Measurements from ENCODE around the gene NPC1. TPM values are rescaled to one million over a fixed set of nuclear protein-coding genes. Genes with fewer than 3 reads are reported as not detected.
A peak's percentile ranks its signal among the peaks of the same experiment; 100 is the strongest.

The NPC1 gene
- total RNA-seq, 1 donor from 2014 or later: 143 TPM

DNA sequence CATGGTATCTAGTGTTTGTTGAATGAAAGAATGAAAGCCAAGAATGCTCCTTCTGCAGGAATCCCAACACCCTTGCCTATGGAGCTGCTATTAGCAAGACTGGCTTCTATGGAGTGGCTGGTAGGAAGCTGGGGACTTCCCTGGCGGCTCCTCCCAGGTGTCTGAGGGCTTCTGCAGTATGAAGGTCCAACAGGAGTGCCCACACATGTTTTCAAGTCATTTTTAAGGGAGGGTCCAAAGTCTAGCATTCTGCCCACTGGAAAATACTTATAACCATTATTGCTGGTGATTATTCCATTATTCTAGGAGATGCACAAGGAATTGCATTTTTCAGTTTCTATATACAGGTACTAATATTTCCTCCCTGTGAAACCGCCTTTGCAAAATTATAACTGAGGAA lies 21.9 kb upstream of the NPC1 start:
- TF ChIP-seq, protein P1, sequence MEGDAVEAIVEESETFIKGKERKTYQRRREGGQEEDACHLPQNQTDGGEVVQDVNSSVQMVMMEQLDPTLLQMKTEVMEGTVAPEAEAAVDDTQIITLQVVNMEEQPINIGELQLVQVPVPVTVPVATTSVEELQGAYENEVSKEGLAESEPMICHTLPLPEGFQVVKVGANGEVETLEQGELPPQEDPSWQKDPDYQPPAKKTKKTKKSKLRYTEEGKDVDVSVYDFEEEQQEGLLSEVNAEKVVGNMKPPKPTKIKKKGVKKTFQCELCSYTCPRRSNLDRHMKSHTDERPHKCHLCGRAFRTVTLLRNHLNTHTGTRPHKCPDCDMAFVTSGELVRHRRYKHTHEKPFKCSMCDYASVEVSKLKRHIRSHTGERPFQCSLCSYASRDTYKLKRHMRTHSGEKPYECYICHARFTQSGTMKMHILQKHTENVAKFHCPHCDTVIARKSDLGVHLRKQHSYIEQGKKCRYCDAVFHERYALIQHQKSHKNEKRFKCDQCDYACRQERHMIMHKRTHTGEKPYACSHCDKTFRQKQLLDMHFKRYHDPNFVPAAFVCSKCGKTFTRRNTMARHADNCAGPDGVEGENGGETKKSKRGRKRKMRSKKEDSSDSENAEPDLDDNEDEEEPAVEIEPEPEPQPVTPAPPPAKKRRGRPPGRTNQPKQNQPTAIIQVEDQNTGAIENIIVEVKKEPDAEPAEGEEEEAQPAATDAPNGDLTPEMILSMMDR (IDR thresholded peaks at IDR 0.05): no peak
- ATAC-seq (no peak), DNase-seq (no peak)
- no peaks in the 10 kb centered on the region for H3K27me3 ChIP-seq
- no peaks in the 10 kb centered on the region for H3K36me3 ChIP-seq
- no peak overlapping the region for H3K4me3 ChIP-seq
- peaks cover 4% of the 10 kb centered on the region for H3K4me1 ChIP-seq
- intact Hi-C loops (cut with DNase I): no loop called here
- H3K9me3 ChIP-seq: no peaks in the 10 kb centered on the region
- H3K27ac ChIP-seq: no peak overlapping the region

DNA sequence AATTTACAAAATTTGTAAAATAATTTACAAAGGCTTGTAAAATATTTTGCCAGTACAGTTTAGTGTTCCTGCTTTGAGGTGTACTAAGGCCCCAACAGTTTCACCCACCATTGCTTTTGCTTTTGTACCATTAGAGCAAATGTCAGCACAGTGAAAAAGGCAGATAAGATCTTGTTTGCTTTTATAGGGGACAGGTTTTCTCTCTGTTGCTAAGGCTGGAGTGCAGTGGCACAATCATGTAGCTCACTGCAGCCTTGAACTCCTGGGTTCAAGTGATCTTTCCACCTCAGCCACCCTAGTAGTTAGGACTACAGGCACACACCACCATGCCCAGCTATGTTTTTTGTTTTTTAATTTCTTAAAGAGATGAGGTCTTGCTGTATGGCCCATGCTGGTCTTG lies 19.6 kb upstream of the NPC1 start:
- H3K4me1 ChIP-seq: no peaks in the 10 kb centered on the region
- H3K9me3 ChIP-seq: no peaks in the 10 kb centered on the region
- H3K36me3 ChIP-seq: no peaks in the 10 kb centered on the region
- no peaks in the 10 kb centered on the region for H3K27me3 ChIP-seq
- H3K27ac ChIP-seq: no peak overlapping the region
- TF ChIP-seq, protein P1 (IDR thresholded peaks at IDR 0.05): no peak
- H3K4me3 ChIP-seq: no peak overlapping the region
- DNase-seq: no peak
- intact Hi-C loops (cut with DNase I): no loop called here
- no peak for ATAC-seq

DNA sequence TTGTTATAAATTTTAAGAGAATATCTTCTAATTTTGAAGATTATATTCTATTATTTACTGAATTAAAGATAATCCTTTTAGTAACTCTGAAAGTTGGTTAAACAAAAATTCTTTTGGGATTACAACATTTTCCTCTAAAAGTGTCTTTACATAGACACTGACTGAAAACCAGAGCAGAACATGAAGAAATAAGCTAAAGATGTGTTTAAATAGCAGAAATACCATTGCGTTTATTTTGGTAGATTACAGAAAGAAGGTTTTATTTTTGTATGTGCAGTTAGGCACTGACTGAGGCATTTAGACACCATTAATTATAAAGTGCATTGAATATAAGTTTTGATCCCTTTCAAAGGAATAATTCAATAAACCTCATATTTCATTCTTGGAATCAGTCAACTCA lies 13.5 kb upstream of the NPC1 start:
- intact Hi-C loops (cut with DNase I): no loop called here
- H3K4me3 ChIP-seq: no peak overlapping the region
- no peak for DNase-seq

DNA sequence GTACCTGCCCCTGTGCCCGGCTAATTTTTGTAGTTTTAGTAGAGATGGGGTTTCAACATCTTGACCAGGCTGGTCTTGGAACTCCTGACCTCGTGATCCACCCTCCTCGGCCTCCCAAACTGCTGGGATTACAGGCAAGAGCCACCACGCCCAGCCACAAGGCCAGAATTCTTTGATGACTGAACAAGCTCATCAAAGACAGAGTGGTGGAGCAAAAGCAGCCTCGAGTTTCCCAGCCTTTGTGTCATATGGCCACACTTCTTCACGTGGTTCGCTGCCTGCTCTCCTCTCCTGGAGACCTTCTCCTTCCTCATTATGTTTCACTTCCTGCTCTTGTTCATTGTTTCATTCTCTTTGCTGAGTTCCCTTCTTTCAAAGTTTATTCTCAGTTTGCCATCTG lies 9.9 kb upstream of the NPC1 start:
- intact Hi-C loops (cut with DNase I): no loop called here
- no peak overlapping the region for H3K4me3 ChIP-seq
- no peaks in the 10 kb centered on the region for H3K9me3 ChIP-seq
- peak; percentile 91 for ATAC-seq
- H3K27me3 ChIP-seq: no peaks in the 10 kb centered on the region
- H3K27ac ChIP-seq: no peak overlapping the region
- no peaks in the 10 kb centered on the region for H3K36me3 ChIP-seq
- no peaks in the 10 kb centered on the region for H3K4me1 ChIP-seq
- TF ChIP-seq, protein P1 (IDR thresholded peaks at IDR 0.05): no peak
- peak; percentile 74 for DNase-seq

More for the DNA sequence above, 13.5 kb upstream of the NPC1 start:
- Histone ChIP-seq H3K27me3 (no peaks in the 10 kb centered on the region), H3K9me3 (no peaks in the 10 kb centered on the region), H3K36me3 (no peaks in the 10 kb centered on the region), H3K4me1 (no peaks in the 10 kb centered on the region), H3K27ac (no peak overlapping the region)
- no peak for ATAC-seq
- TF ChIP-seq, protein P1 (IDR thresholded peaks at IDR 0.05): no peak

DNA sequence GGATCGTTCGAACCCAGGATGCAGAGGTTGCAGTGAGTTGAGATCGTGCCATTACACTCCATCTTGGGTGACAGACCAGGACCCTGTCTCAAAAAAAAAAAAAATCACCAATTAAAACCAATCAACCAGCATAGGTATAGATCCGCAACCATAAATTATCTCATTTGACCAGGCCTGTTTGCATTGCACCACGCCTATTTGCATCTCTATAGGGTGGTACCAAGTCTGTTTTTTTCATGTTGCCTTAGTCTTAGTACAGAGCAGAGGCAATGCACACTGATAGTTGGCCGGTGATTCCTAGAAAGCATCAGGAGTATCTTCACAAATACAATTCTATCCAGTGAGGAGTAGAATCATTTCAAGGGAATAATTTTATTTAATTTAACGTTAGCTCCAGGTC lies 9.3 kb upstream of the NPC1 start:
- Histone ChIP-seq H3K27me3 (no peaks in the 10 kb centered on the region), H3K27ac (no peak overlapping the region), H3K36me3 (no peaks in the 10 kb centered on the region), H3K9me3 (no peaks in the 10 kb centered on the region), H3K4me3 (no peak overlapping the region), H3K4me1 (no peaks in the 10 kb centered on the region)
- DNase-seq (no peak), ATAC-seq (no peak)
- intact Hi-C loops (cut with DNase I): no loop called here
- TF ChIP-seq, protein P1 (IDR thresholded peaks at IDR 0.05): no peak

DNA sequence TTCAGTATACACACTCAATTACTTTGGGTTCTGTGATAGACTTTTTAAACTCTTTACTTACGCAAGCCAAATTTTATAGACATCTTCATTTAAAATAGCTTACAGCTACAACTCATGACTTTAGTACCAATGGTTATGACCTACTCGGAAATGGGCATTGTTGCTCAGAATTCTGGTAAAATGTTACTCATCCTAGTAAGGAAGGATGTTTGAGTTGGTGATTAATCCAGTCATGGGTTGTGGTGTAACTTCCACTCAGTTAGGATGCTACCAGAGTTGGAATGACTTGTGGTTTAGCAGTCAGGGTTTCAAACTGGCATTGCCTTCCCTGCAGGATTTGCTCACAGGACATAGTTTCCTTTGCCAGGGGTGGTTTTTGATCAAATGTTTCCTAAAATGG lies 7.4 kb upstream of the NPC1 start:
- no peaks in the 10 kb centered on the region for H3K36me3 ChIP-seq
- ATAC-seq (peak; percentile 66), DNase-seq (no peak)
- intact Hi-C loops (cut with DNase I): no loop called here
- H3K27ac ChIP-seq: no peak overlapping the region
- H3K4me1 ChIP-seq: no peaks in the 10 kb centered on the region
- TF ChIP-seq, protein P1 (IDR thresholded peaks at IDR 0.05): no peak
- no peaks in the 10 kb centered on the region for H3K9me3 ChIP-seq
- H3K27me3 ChIP-seq: no peaks in the 10 kb centered on the region
- H3K4me3 ChIP-seq: no peak overlapping the region

Measured in upper lobe of right lung (tissue), 1 donor.